SK-N-MC (cell line): ENCODE data around the gene E2F1.

ENCODE experiments used
- DNase-seq: peaks from one replicate; pipeline ENCODE4 v3.0.0-alpha.2; 2011; ENCODE audit warnings: low read depth, low spot score
- H3K27ac ChIP-seq: fragments of 200-600 bp; sonication (generic); 2 replicates; pipeline ENCODE4 v1.5.1; 2016; ENCODE audit warnings: mixed run types
- H3K36me3 ChIP-seq: fragments of 200-600 bp; sonication (generic); 2 replicates; pipeline ENCODE4 v1.6.1; 2017; ENCODE audit warnings: antibody characterized with exemption, low read length, mixed read lengths; ENCODE audit not compliant: insufficient read depth
- H3K4me3 ChIP-seq: fragments of 200-600 bp; sonication (generic); 2 replicates; pipeline ENCODE4 v1.5.1; 2016
- H3K9ac ChIP-seq: fragments of 200-600 bp; sonication (generic); 2 replicates; pipeline ENCODE4 v1.8.0; 2017; ENCODE audit warnings: mixed run types, mixed read lengths; ENCODE audit not compliant: insufficient read length
- H3K9me3 ChIP-seq: fragments of 200-600 bp; sonication (generic); 2 replicates; pipeline ENCODE4 v1.6.1; 2017; ENCODE audit warnings: low read depth, mild to moderate bottlenecking, antibody characterized with exemption, low read length, moderate library complexity, mixed read lengths
- EZH2 ChIP-seq: fragments of 200-600 bp; sonication (generic); IDR thresholded peaks from one replicate; pipeline ENCODE4 v1.6.1; 2017; ENCODE audit warnings: antibody characterized with exemption
- FOXP2 ChIP-seq: optimal IDR thresholded peaks from 2 replicates; pipeline ENCODE3; 2011; ENCODE audit warnings: mild to moderate bottlenecking, moderate library complexity; ENCODE audit not compliant: insufficient read depth; ENCODE audit errors: extremely low read length, control extremely low read depth
- POLR2AphosphoS5 ChIP-seq: IDR thresholded peaks from 2 replicates; pipeline ENCODE4 v1.6.1; 2012; ENCODE audit warnings: mild to moderate bottlenecking, low read depth, low read length, borderline replicate concordance

Gene E2F1

GRCh38 chr20:33694639-33695012 lies 8.4 kb upstream of the E2F1 start:
- Histone ChIP-seq H3K9ac (no peak overlapping the region), H3K27ac (no peak overlapping the region), H3K36me3 (no peaks in the 10 kb centered on the region), H3K9me3 (no peaks in the 10 kb centered on the region), H3K4me3 (no peak overlapping the region)
- DNase-seq: no peak
- no peak for TF ChIP-seq FOXP2
- TF ChIP-seq POLR2AphosphoS5: no peak
- no peak for TF ChIP-seq EZH2

- no peaks in the 10 kb centered on the region for H3K9me3 ChIP-seq
- TF ChIP-seq EZH2: no peak
- no peak overlapping the region for H3K9ac ChIP-seq
- DNase-seq: no peak
- no peak overlapping the region for H3K27ac ChIP-seq
- no peaks in the 10 kb centered on the region for H3K36me3 ChIP-seq
- no peak overlapping the region for H3K4me3 ChIP-seq
Observed at GRCh38 chr20:33693741-33694638, 7.8 kb upstream of the E2F1 start.

- H3K9ac ChIP-seq: no peak overlapping the region
- DNase-seq: no peak
Observed at GRCh38 chr20:33693289-33693688, 7.1 kb upstream of the E2F1 start.

GRCh38 chr20:33689973-33690372 lies 3.8 kb upstream of the E2F1 start:
- Histone ChIP-seq H3K9ac (no peak overlapping the region), H3K9me3 (no peaks in the 10 kb centered on the region), H3K4me3 (no peak overlapping the region), H3K27ac (no peak overlapping the region), H3K36me3 (no peaks in the 10 kb centered on the region)
- DNase-seq: no peak
- TF ChIP-seq EZH2: no peak
- no peak for TF ChIP-seq POLR2AphosphoS5
- TF ChIP-seq FOXP2: no peak

More at GRCh38 chr20:33693289-33693688, 7.1 kb upstream of the E2F1 start:
- H3K9me3 ChIP-seq: no peaks in the 10 kb centered on the region
- no peak for TF ChIP-seq POLR2AphosphoS5
- no peak for TF ChIP-seq EZH2
- TF ChIP-seq FOXP2: no peak
- no peak overlapping the region for H3K4me3 ChIP-seq
- no peak overlapping the region for H3K27ac ChIP-seq
- no peaks in the 10 kb centered on the region for H3K36me3 ChIP-seq

- Histone ChIP-seq H3K9me3 (no peaks in the 10 kb centered on the region), H3K9ac (no peak overlapping the region), H3K27ac (no peak overlapping the region), H3K36me3 (no peaks in the 10 kb centered on the region), H3K4me3 (no peak overlapping the region)
- TF ChIP-seq FOXP2 (no peak), POLR2AphosphoS5 (no peak)
- DNase-seq: no peak
Observed at GRCh38 chr20:33689493-33689892, 3.3 kb upstream of the E2F1 start.

GRCh38 chr20:33688938-33689424 lies 2.8 kb upstream of the E2F1 start:
- H3K9me3 ChIP-seq: no peaks in the 10 kb centered on the region
- H3K4me3 ChIP-seq: no peak overlapping the region
- H3K9ac ChIP-seq: no peak overlapping the region
- no peak overlapping the region for H3K27ac ChIP-seq
- no peaks in the 10 kb centered on the region for H3K36me3 ChIP-seq
- DNase-seq: no peak
- TF ChIP-seq POLR2AphosphoS5 (no peak), EZH2 (no peak), FOXP2 (no peak)

- H3K9ac ChIP-seq: no peak overlapping the region
- H3K9me3 ChIP-seq: no peaks in the 10 kb centered on the region
- no peak overlapping the region for H3K27ac ChIP-seq
- no peaks in the 10 kb centered on the region for H3K36me3 ChIP-seq
- no peak for DNase-seq
- TF ChIP-seq FOXP2: no peak
- TF ChIP-seq POLR2AphosphoS5: no peak
- TF ChIP-seq EZH2: no peak
- no peak overlapping the region for H3K4me3 ChIP-seq
Observed at GRCh38 chr20:33687993-33688937, 2.1 kb upstream of the E2F1 start.

- Histone ChIP-seq H3K27ac (no peak overlapping the region), H3K4me3 (no peak overlapping the region), H3K9me3 (no peaks in the 10 kb centered on the region), H3K9ac (no peak overlapping the region), H3K36me3 (0 out of 2 replicates have a peak, but pooled peaks cover 3% of the 10 kb centered on the region)
- TF ChIP-seq EZH2 (no peak), POLR2AphosphoS5 (no peak), FOXP2 (no peak)
- DNase-seq: no peak
Observed at GRCh38 chr20:33687370-33687915, 1.3 kb upstream of the E2F1 start.
